Dermis blood vessel endothelial cell (primary cell): ENCODE data around the gene HDHD2. TPM values are rescaled to one million over a fixed set of nuclear protein-coding genes. Genes with fewer than 3 reads are reported as not detected.

Experiments
- total RNA-seq: library from RNA; depleted of rRNA; stranded (reverse); fragments of >200 nt; gene quantifications from 2 replicates; pipeline ENCODE4 v1.2.3, GENCODE V29; 2014

Gene HDHD2
- total RNA-seq, 1 donor from 2014 or later, result 15.8 TPM

Other genes starting within 250 kb of the HDHD2 start
- gene PIAS2, start 233.0 kb downstream of the HDHD2 start, total RNA-seq, result 14.2 and 15.5 TPM in 2 replicates
- gene KATNAL2, start 232.9 kb downstream of the HDHD2 start, total RNA-seq, result 0.51 and 2.9 TPM in 2 replicates
- gene ELOA2, start 114.9 kb downstream of the HDHD2 start, total RNA-seq, result not detected in 2 replicates
- gene IER3IP1, start 25.9 kb upstream of the HDHD2 start, total RNA-seq, result 19.4 and 28.4 TPM in 2 replicates
- gene SKOR2, start 101.2 kb upstream of the HDHD2 start, total RNA-seq, result not detected in 2 replicates